ENCODE data around the gene RND1.

GRCh38 chr12:48819986-48820725, 45.5 kb downstream of the RND1 start:
- no peak for TF ChIP-seq CTCF (conservative IDR thresholded peaks at IDR 0.05; ENCODE audit: low read depth in 2 of 2)
- no peak for TF ChIP-seq POLR2AphosphoS5 (IDR thresholded peaks at IDR 0.05; ENCODE audit: low read depth)
- TF ChIP-seq ZNF462 (CRISPR knock-in tag; IDR thresholded peaks at IDR 0.05), result no peak
- no peak for TF ChIP-seq EZH2 (IDR thresholded peaks at IDR 0.05; ENCODE audit: low read depth, unreplicated experiment)
- TF ChIP-seq EZH2phosphoT487 (IDR thresholded peaks at IDR 0.05; ENCODE audit: unreplicated experiment), result no peak
- TF ChIP-seq ETS1 (IDR thresholded peaks at IDR 0.05), result no peak
- TF ChIP-seq REST (IDR thresholded peaks at IDR 0.05; ENCODE audit: unreplicated experiment), result no peak
- TF ChIP-seq CREB1 (CRISPR knock-in tag; IDR thresholded peaks at IDR 0.05; ENCODE audit: low read depth), result no peak
- TF ChIP-seq ZNF114 (CRISPR knock-in tag; IDR thresholded peaks at IDR 0.05), result no peak
- no peak for TF ChIP-seq NANOG (IDR thresholded peaks at IDR 0.05; ENCODE audit: borderline replicate concordance)
- TF ChIP-seq JUNB (IDR thresholded peaks at IDR 0.05; ENCODE audit: unreplicated experiment), result no peak
- TF ChIP-seq STAT1 (IDR thresholded peaks at IDR 0.05; ENCODE audit: unreplicated experiment), result no peak
- TF ChIP-seq ZNF331 (CRISPR knock-in tag; IDR thresholded peaks at IDR 0.05; ENCODE audit: low read depth), result no peak
